Measurements from ENCODE around the gene CPLX3.

Gene CPLX3

GRCh38 chr15:74830868-74831267 lies 4.4 kb downstream of the CPLX3 start:
- DNase-seq = no peak

- DNase-seq = no peak
Measured at GRCh38 chr15:74831813-74832495, 5.5 kb downstream of the CPLX3 start.

GRCh38 chr15:74832826-74833225 lies 6.4 kb downstream of the CPLX3 start:
- DNase-seq = no peak

GRCh38 chr15:74833376-74834107 lies 7.1 kb downstream of the CPLX3 start:
- no peak for DNase-seq

- peak; percentile 62 to 69 for DNase-seq
Measured at GRCh38 chr15:74835312-74835823, 8.9 kb downstream of the CPLX3 start.

GRCh38 chr15:74836846-74837245 lies 10.4 kb downstream of the CPLX3 start:
- no peak for DNase-seq

GRCh38 chr15:74837482-74838136 lies 11.2 kb downstream of the CPLX3 start:
- no peak for DNase-seq

- DNase-seq = no peak
Measured at GRCh38 chr15:74838137-74838516, 11.7 kb downstream of the CPLX3 start.

GRCh38 chr15:74838746-74839525 lies 12.5 kb downstream of the CPLX3 start:
- DNase-seq = no peak

GRCh38 chr15:74839526-74840395 lies 13.3 kb downstream of the CPLX3 start:
- DNase-seq = no peak

- no peak for DNase-seq
Measured at GRCh38 chr15:74840851-74841775, 14.7 kb downstream of the CPLX3 start.

- no peak for DNase-seq
Measured at GRCh38 chr15:74841891-74842373, 15.5 kb downstream of the CPLX3 start.

- peak; percentile 94 to 96 for DNase-seq
Measured at GRCh38 chr15:74842581-74843444, 16.4 kb downstream of the CPLX3 start, which contains the start of gene ULK3. Gene ULK3, minus strand, starts transcription at chr15:74843156. Its CDS starts 51 bp downstream, at chr15:74843105.

- no peak for DNase-seq
Measured at GRCh38 chr15:74843445-74843828, 17.0 kb downstream of the CPLX3 start.

GRCh38 chr15:74843891-74844299 lies 17.5 kb downstream of the CPLX3 start:
- DNase-seq = peak; percentile 14 to 25

GRCh38 chr15:74844319-74845207 lies 18.1 kb downstream of the CPLX3 start:
- no peak for DNase-seq

GRCh38 chr15:74845208-74845568 lies 18.8 kb downstream of the CPLX3 start:
- peak; percentile 62 to 63 for DNase-seq

GRCh38 chr15:74845581-74845980 lies 19.2 kb downstream of the CPLX3 start:
- DNase-seq = no peak
